PC-9 (cell line): ENCODE data around the gene EBF4. TPM values are rescaled to one million over a fixed set of nuclear protein-coding genes. Genes with fewer than 3 reads are reported as not detected.

Source experiments
- BruUV-seq: library from RNA; stranded (reverse); fragments of 400-500 nt; replicated peaks from 2 replicates; lab custom pipeline; 2021; lab: Mats Ljungman, UMichigan
- CTCF ChIA-PET: fragments of 300-600 bp; sonication (Branson Sonifier 250); formaldehyde crosslinking; loops from one replicate; lab custom pipeline; 2022; ENCODE audit warnings: antibody characterized with exemption; lab: Charles Lee
- POLR2A ChIA-PET: fragments of 300-600 bp; sonication (Branson Sonifier 250); formaldehyde crosslinking; loops from one replicate; lab custom pipeline; 2022; ENCODE audit warnings: antibody characterized with exemption; ENCODE audit not compliant: unreplicated experiment; lab: Charles Lee
- DNase-seq, 2 experiments: peaks; one replicate each; pipeline versions ENCODE4 v3.0.0 to v3.0.0-alpha.2; 2015 to 2022; ENCODE audit warnings: mixed read lengths in 1 of 2
- H2AFZ ChIP-seq: fragments of 200-600 bp; sonication (generic); 2 replicates; pipeline ENCODE4 v1.8.1; 2017; ENCODE audit warnings: antibody characterized with exemption
- H3F3A ChIP-seq: fragments of 200-600 bp; sonication (generic); 2 replicates; pipeline ENCODE4 v1.8.1; 2017; ENCODE audit warnings: antibody characterized with exemption, mild to moderate bottlenecking, low read depth; ENCODE audit not compliant: insufficient read depth
- H3K27ac ChIP-seq: fragments of 200-600 bp; sonication (generic); 2 replicates; pipeline ENCODE4 v1.6.1; 2016; ENCODE audit warnings: mixed run types
- H3K27me3 ChIP-seq: fragments of 200-600 bp; sonication (generic); 2 replicates; pipeline ENCODE4 v1.6.1; 2016; ENCODE audit warnings: low read depth, mixed run types; ENCODE audit not compliant: insufficient read depth
- H3K36me3 ChIP-seq: fragments of 200-600 bp; sonication (generic); 2 replicates; pipeline ENCODE4 v1.6.1; 2016; ENCODE audit warnings: low read depth, mixed run types
- H3K4me1 ChIP-seq: fragments of 200-600 bp; sonication (generic); replicated peaks from 2 replicates; pipeline ENCODE4 v1.6.1; 2016; ENCODE audit warnings: mixed run types; ENCODE audit not compliant: insufficient read depth
- H3K4me2 ChIP-seq: fragments of 200-600 bp; sonication (generic); 2 replicates; pipeline ENCODE4 v1.6.1; 2017; ENCODE audit warnings: mixed run types
- H3K4me3 ChIP-seq: fragments of 200-600 bp; sonication (generic); 2 replicates; pipeline ENCODE4 v1.6.1; 2016; ENCODE audit warnings: mixed run types
- H3K79me2 ChIP-seq: fragments of 200-600 bp; sonication (generic); 2 replicates; pipeline ENCODE4 v1.6.1; 2017; ENCODE audit warnings: low read depth, mixed run types
- H3K9me2 ChIP-seq: fragments of 200-600 bp; sonication (generic); 2 replicates; pipeline ENCODE4 v1.8.1; 2017; ENCODE audit warnings: mild to moderate bottlenecking; ENCODE audit not compliant: insufficient read depth
- H3K9me3 ChIP-seq: fragments of 200-600 bp; sonication (generic); 2 replicates; pipeline ENCODE4 v1.8.1; 2016; ENCODE audit warnings: low read depth; ENCODE audit not compliant: insufficient read depth
- H4K20me1 ChIP-seq: fragments of 200-600 bp; sonication (generic); 2 replicates; pipeline ENCODE4 v1.8.1; 2017; ENCODE audit not compliant: insufficient read depth
- CTCF ChIP-seq: fragments of 200-600 bp; sonication (generic); conservative IDR thresholded peaks from 2 replicates; pipeline ENCODE4 v1.6.1; 2017; ENCODE audit warnings: mixed run types, antibody characterized with exemption, mild to moderate bottlenecking, moderate library complexity
- EZH2 ChIP-seq: fragments of 200-600 bp; sonication (generic); IDR thresholded peaks from 2 replicates; pipeline ENCODE4 v1.8.0; 2017; ENCODE audit warnings: antibody characterized with exemption, low read depth
- intact Hi-C: fragments of 100-400 bp; cut with micrococcal nuclease; formaldehyde crosslinking; loops from one replicate; pipeline ENCODE4 v1.10.0; 2022; ENCODE audit not compliant: unreplicated experiment
- total RNA-seq: library from RNA; stranded (reverse); gene quantifications from 2 replicates; pipeline ENCODE4 v1.2.3, GENCODE V29; 2021

EBF4 gene
- total RNA-seq, 1 experiment from 2014 or later, result 5.1 TPM

- no peak for TF ChIP-seq CTCF
- TF ChIP-seq EZH2, result no peak
- H3K27me3 ChIP-seq, result peaks cover 36% of the 10 kb centered on the region
- DNase-seq, result no peak
- H3K4me3 ChIP-seq, result no peak overlapping the region
- ChIA-PET CTCF (no interaction called here), POLR2A (no interaction called here)
- H3K4me1 ChIP-seq, result no peaks in the 10 kb centered on the region
- no peaks in the 10 kb centered on the region for H3K9me3 ChIP-seq
- no peak overlapping the region for H3K27ac ChIP-seq
- no peak overlapping the region for H2AFZ ChIP-seq
- no TSS peak for BruUV-seq
- no peaks in the 10 kb centered on the region for H3K79me2 ChIP-seq
- intact Hi-C loops, result no loop called here
- H3K36me3 ChIP-seq, result no peaks in the 10 kb centered on the region
- H3F3A ChIP-seq, result no peaks in the 10 kb centered on the region
- no peaks in the 10 kb centered on the region for H3K9me2 ChIP-seq
- no peaks in the 10 kb centered on the region for H4K20me1 ChIP-seq
- H3K4me2 ChIP-seq, result no peak overlapping the region
These were observed 104.8 kb downstream of the EBF4 start for GRCh38 chr20:2797136-2797983.

GRCh38 chr20:2798095-2798805 is 105.7 kb downstream of the EBF4 start:
- no peaks in the 10 kb centered on the region for H3K79me2 ChIP-seq
- no peak for DNase-seq
- no peaks in the 10 kb centered on the region for H3K4me1 ChIP-seq
- no peaks in the 10 kb centered on the region for H3F3A ChIP-seq
- no peak for TF ChIP-seq CTCF
- TF ChIP-seq EZH2, result no peak
- no peaks in the 10 kb centered on the region for H4K20me1 ChIP-seq
- H3K9me2 ChIP-seq, result no peaks in the 10 kb centered on the region
- no peak overlapping the region for H2AFZ ChIP-seq
- H3K36me3 ChIP-seq, result no peaks in the 10 kb centered on the region
- peaks cover 28% of the 10 kb centered on the region for H3K27me3 ChIP-seq
- H3K9me3 ChIP-seq, result no peaks in the 10 kb centered on the region
- intact Hi-C loops, result no loop called here
- ChIA-PET CTCF (no interaction called here), POLR2A (no interaction called here)
- BruUV-seq, result no TSS peak
- no peak overlapping the region for H3K27ac ChIP-seq
- no peak overlapping the region for H3K4me2 ChIP-seq
- H3K4me3 ChIP-seq, result no peak overlapping the region

- H3K4me3 ChIP-seq, result no peak overlapping the region
- peaks cover 24% of the 10 kb centered on the region for H3K27me3 ChIP-seq
- H3K36me3 ChIP-seq, result no peaks in the 10 kb centered on the region
- no peak overlapping the region for H3K4me2 ChIP-seq
- intact Hi-C loops, result no loop called here
- H3K9me2 ChIP-seq, result no peaks in the 10 kb centered on the region
- ChIA-PET POLR2A (no interaction called here), CTCF (no interaction called here)
- H3K79me2 ChIP-seq, result no peaks in the 10 kb centered on the region
- DNase-seq, result peak in 1 of 2 experiments; percentile 39
- H2AFZ ChIP-seq, result no peak overlapping the region
- H3K27ac ChIP-seq, result no peak overlapping the region
- TF ChIP-seq CTCF (no peak), EZH2 (no peak)
- no peaks in the 10 kb centered on the region for H3K4me1 ChIP-seq
- no peaks in the 10 kb centered on the region for H3F3A ChIP-seq
- no peaks in the 10 kb centered on the region for H3K9me3 ChIP-seq
- H4K20me1 ChIP-seq, result no peaks in the 10 kb centered on the region
- BruUV-seq, result no TSS peak
These were observed 106.2 kb downstream of the EBF4 start for GRCh38 chr20:2798814-2799213.
